ENCODE measurements around the gene RAD51. TPM values are rescaled to one million over a fixed set of nuclear protein-coding genes. Genes with fewer than 3 reads are reported as not detected.

RAD51 gene
- total and polyA plus RNA-seq, 9 of the 15 experiments (the other 6 are each of a cell fraction or from before 2014, with no cell fraction given) = 16.0 to 63.8 (median 34.6) TPM

DNA sequence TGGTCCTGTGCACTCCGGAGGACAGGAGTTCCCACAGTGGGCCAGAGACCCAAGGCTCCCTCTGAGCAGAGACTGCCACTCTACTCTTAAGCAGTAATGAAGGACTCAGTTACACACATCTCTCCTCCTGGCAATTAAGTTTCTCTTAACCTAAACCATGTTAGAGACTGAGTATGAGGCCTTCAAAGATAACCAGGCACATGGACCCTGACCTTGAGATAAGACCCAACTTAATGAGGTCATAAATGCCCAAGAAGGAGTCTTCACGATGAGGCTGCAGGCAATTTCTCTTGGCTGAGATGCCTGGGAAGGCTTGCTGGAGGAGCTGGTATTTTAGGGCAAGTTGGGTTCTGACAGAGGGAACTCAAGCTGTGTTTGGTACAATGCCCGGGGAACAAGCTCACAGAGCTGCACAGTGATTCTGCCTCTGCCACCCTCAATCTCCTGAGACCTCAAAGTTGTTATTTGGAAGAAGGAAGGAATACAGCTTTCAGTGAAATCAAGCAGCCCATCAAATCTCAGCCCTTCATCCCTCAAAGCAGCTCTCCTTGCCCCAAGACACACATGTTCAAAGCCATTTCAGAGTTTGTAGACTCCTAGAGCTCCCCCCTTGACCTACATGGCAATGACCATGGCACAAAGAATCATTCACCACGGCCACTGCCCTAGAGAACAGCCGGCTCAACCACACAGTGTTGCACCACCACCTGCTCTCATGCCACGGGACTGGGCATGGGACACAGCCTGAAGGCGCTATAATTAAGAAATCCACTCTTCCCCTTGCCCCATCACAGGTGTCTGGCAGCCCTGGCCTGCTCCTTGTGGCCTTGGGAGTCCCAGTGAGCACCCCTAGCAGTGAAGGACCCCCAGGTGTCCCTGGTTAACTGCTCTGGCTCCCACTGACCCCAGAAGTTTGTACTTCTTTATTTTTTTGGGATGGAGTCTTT, 53.0 kb downstream of the RAD51 start (continued):
- TF ChIP-seq MXI1 (IDR thresholded peaks at IDR 0.05; ENCODE audit: low read depth, low read length) (no peak), ATF7 (IDR thresholded peaks at IDR 0.05) (peak; percentile 46; the same call in 1 of the 2 replicates), SETDB1 (IDR thresholded peaks at IDR 0.05; ENCODE audit: low read length) (no peak), CBFB (CRISPR knock-in tag; IDR thresholded peaks at IDR 0.05) (no peak), SP1 (CRISPR knock-in tag; IDR thresholded peaks at IDR 0.05) (no peak), RB1 (IDR thresholded peaks at IDR 0.05; ENCODE audit: low read depth) (no peak), ETV5 (CRISPR knock-in tag; IDR thresholded peaks at IDR 0.05; ENCODE audit: low read depth) (no peak), JUND (IDR thresholded peaks at IDR 0.05; ENCODE audit: borderline replicate concordance, low read depth, low read length) (peak; percentile 54; the same call in 1 of the 2 replicates), JUND (tag; IDR thresholded peaks at IDR 0.05; ENCODE audit: borderline replicate concordance, low read depth, low read length) (peak; percentile 41; the same call in 1 of the 3 replicates), ZBED1 (IDR thresholded peaks at IDR 0.05) (no peak), HDAC8 (tag; IDR thresholded peaks at IDR 0.05) (no peak), NCOR1 (IDR thresholded peaks at IDR 0.05) (no peak), ZNF253 (CRISPR knock-in tag; conservative IDR thresholded peaks at IDR 0.05) (no peak), MTA3 (IDR thresholded peaks at IDR 0.05; ENCODE audit: borderline replicate concordance) (no peak)
- TF ChIP-seq, protein P1, sequence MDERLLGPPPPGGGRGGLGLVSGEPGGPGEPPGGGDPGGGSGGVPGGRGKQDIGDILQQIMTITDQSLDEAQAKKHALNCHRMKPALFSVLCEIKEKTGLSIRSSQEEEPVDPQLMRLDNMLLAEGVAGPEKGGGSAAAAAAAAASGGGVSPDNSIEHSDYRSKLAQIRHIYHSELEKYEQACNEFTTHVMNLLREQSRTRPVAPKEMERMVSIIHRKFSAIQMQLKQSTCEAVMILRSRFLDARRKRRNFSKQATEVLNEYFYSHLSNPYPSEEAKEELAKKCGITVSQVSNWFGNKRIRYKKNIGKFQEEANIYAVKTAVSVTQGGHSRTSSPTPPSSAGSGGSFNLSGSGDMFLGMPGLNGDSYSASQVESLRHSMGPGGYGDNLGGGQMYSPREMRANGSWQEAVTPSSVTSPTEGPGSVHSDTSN (CRISPR knock-in tag; IDR thresholded peaks at IDR 0.05; ENCODE audit: low read depth) = no peak
- TF ChIP-seq, protein P1 (tag; conservative IDR thresholded peaks at IDR 0.05; ENCODE audit: low read depth) = no peak
- TF ChIP-seq, protein P2, sequence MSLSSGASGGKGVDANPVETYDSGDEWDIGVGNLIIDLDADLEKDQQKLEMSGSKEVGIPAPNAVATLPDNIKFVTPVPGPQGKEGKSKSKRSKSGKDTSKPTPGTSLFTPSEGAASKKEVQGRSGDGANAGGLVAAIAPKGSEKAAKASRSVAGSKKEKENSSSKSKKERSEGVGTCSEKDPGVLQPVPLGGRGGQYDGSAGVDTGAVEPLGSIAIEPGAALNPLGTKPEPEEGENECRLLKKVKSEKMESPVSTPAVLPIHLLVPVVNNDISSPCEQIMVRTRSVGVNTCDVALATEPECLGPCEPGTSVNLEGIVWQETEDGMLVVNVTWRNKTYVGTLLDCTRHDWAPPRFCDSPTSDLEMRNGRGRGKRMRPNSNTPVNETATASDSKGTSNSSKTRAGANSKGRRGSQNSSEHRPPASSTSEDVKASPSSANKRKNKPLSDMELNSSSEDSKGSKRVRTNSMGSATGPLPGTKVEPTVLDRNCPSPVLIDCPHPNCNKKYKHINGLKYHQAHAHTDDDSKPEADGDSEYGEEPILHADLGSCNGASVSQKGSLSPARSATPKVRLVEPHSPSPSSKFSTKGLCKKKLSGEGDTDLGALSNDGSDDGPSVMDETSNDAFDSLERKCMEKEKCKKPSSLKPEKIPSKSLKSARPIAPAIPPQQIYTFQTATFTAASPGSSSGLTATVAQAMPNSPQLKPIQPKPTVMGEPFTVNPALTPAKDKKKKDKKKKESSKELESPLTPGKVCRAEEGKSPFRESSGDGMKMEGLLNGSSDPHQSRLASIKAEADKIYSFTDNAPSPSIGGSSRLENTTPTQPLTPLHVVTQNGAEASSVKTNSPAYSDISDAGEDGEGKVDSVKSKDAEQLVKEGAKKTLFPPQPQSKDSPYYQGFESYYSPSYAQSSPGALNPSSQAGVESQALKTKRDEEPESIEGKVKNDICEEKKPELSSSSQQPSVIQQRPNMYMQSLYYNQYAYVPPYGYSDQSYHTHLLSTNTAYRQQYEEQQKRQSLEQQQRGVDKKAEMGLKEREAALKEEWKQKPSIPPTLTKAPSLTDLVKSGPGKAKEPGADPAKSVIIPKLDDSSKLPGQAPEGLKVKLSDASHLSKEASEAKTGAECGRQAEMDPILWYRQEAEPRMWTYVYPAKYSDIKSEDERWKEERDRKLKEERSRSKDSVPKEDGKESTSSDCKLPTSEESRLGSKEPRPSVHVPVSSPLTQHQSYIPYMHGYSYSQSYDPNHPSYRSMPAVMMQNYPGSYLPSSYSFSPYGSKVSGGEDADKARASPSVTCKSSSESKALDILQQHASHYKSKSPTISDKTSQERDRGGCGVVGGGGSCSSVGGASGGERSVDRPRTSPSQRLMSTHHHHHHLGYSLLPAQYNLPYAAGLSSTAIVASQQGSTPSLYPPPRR (CRISPR knock-in tag; IDR thresholded peaks at IDR 0.05; ENCODE audit: borderline replicate concordance) = no peak
- TF ChIP-seq, protein P3, sequence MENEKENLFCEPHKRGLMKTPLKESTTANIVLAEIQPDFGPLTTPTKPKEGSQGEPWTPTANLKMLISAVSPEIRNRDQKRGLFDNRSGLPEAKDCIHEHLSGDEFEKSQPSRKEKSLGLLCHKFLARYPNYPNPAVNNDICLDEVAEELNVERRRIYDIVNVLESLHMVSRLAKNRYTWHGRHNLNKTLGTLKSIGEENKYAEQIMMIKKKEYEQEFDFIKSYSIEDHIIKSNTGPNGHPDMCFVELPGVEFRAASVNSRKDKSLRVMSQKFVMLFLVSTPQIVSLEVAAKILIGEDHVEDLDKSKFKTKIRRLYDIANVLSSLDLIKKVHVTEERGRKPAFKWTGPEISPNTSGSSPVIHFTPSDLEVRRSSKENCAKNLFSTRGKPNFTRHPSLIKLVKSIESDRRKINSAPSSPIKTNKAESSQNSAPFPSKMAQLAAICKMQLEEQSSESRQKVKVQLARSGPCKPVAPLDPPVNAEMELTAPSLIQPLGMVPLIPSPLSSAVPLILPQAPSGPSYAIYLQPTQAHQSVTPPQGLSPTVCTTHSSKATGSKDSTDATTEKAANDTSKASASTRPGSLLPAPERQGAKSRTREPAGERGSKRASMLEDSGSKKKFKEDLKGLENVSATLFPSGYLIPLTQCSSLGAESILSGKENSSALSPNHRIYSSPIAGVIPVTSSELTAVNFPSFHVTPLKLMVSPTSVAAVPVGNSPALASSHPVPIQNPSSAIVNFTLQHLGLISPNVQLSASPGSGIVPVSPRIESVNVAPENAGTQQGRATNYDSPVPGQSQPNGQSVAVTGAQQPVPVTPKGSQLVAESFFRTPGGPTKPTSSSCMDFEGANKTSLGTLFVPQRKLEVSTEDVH (IDR thresholded peaks at IDR 0.05; ENCODE audit: low read depth, partially characterized antibody) = no peak
